GM18507 (cell line): ENCODE results near the gene MLST8.

ENCODE experiments used
- DNase-seq: peaks from one replicate; pipeline ENCODE4 v3.0.0; 2011; ENCODE audit warnings: low read depth; ENCODE audit not compliant: insufficient read length; ENCODE audit errors: extremely low spot score
- FAIRE-seq: peaks from 2 replicates; lab custom pipeline; 2011; peaks lifted over from hg19 to GRCh38; lab: Jason Lieb, UNC

MLST8 gene

GRCh38 chr16:2205967-2206313, 686 bp downstream of the MLST8 start:
- no peak for DNase-seq
- FAIRE-seq, result no peak

GRCh38 chr16:2206420-2206779, 1.1 kb downstream of the MLST8 start:
- FAIRE-seq (no peak), DNase-seq (no peak)

- FAIRE-seq, result no peak
- no peak for DNase-seq
Measured at GRCh38 chr16:2206780-2207433, 1.7 kb downstream of the MLST8 start.

DNA sequence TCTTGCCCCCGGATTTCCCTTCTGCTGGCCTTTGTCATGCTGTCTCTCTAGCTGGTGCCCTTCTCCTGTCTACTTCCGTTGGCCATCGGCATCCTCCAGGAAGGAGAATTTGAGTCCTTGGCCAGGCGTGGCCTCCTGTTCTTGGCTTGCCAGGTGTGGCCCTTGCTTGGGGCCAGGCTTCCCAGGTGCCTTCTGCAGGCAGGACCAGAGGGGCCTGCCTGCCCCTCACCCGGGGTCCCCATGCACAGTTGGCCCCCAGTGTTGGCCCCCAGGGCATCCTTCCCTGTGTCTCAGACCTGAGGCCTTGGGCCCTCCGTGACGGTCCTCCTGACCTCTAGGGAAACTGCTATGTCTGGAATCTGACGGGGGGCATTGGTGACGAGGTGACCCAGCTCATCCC, 2.6 kb downstream of the MLST8 start:
- no peak for FAIRE-seq
- no peak for DNase-seq

- DNase-seq (no peak), FAIRE-seq (no peak)
Measured at GRCh38 chr16:2208308-2208707, 3.1 kb downstream of the MLST8 start.

DNA sequence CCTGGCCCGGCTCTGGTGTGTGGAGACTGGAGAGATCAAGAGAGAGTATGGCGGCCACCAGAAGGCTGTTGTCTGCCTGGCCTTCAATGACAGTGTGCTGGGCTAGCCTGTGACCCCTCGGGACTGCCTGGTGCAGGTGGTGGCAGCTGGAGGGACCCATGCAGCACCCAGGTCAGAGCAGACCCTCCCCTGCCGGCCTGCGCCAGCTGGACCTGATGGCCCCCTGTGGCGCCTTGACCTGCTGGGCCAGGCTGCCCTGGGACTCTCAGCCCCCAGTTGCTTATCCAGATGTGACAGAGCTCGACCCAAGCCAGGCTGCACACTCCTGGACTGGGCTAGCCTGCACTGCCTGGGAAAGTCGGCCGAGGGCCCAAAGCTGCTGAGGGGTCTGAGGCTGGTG, 3.5 kb downstream of the MLST8 start:
- FAIRE-seq, result no peak
- DNase-seq, result no peak

DNA sequence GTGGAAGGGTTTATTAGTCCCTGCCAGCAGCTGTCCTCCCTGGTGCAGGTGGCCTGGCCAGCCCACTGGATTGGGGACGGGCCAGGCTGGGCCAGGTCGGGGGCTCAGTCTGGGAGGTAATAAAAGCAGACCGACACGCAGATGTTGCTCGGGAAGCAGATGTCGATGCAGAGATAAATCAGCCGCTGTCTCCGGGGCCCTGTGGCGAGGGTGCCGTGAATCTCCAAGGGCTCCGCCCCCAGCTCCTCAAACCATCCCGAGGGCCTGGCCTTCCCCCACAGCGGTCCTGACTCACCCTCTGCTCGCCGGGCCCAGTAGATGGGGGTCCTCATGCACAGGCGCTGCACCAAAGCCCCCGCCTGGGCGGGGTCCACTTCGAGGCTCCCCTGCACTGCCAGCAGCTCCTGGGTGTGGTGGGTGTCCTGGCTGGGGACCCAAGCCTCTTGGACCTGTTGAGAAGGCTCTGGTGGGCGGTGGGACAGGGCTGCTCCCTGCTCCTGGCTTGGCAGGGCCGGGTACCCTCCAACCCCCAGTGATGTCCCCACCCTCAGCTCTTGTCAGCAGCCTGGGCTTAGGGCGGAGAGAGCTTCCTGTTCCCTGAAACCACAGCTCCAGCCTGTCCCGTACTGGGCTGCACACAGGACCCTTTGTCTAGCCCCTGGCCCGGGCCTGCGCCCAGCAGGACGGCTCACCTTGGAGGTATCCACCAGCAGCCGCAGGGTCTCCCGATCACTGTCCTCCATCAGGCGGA, 4.2 kb downstream of the MLST8 start:
- DNase-seq, result no peak
- no peak for FAIRE-seq

DNA sequence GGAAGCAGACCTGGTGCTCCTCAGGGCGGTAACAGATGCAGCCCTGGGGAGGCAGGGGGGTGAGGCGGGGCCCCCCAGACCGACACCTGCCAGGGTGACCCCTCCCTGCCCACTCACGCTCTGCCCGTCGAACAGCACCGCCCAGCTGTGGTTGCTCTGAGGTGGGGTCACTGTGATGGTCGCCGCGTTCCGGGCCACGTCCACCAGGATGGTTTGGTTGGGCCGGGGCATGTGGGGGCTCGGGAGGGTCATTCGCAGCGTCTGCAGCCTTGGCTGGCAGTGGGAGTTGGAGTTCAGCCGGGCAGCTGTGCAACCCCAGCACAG, 4.7 kb downstream of the MLST8 start:
- FAIRE-seq, result no peak

GRCh38 chr16:2210386-2211365, 5.4 kb downstream of the MLST8 start, which contains the start of gene BRICD5:
Gene BRICD5, minus strand, starts transcription at chr16:2210863. Its CDS starts 30 bp downstream, at chr16:2210833.
- no peak for DNase-seq
- no peak for FAIRE-seq

More for the DNA sequence above, 4.7 kb downstream of the MLST8 start:
- no peak for DNase-seq

DNA sequence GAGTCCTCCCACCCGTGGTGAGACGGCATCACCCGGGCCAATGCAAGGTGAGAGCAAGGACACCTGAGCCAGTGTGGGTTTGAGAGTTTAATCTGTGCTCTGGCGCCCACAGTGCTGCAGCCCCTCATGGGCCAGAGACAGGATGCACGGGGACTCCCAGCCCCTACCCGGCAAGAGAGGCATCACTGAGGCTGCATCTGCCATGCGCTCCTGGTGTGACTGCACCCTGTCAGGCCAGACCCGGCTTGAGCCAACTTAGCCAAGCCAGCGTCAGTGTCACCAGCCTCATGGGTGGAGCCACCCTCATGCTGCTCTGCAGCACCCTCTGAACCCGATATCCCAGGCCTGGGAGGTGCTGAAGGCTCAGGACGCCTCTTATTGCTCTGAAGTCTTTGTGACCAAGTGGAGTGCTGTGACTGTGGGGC, 6.7 kb downstream of the MLST8 start:
- FAIRE-seq, result no peak
- DNase-seq, result no peak

DNA sequence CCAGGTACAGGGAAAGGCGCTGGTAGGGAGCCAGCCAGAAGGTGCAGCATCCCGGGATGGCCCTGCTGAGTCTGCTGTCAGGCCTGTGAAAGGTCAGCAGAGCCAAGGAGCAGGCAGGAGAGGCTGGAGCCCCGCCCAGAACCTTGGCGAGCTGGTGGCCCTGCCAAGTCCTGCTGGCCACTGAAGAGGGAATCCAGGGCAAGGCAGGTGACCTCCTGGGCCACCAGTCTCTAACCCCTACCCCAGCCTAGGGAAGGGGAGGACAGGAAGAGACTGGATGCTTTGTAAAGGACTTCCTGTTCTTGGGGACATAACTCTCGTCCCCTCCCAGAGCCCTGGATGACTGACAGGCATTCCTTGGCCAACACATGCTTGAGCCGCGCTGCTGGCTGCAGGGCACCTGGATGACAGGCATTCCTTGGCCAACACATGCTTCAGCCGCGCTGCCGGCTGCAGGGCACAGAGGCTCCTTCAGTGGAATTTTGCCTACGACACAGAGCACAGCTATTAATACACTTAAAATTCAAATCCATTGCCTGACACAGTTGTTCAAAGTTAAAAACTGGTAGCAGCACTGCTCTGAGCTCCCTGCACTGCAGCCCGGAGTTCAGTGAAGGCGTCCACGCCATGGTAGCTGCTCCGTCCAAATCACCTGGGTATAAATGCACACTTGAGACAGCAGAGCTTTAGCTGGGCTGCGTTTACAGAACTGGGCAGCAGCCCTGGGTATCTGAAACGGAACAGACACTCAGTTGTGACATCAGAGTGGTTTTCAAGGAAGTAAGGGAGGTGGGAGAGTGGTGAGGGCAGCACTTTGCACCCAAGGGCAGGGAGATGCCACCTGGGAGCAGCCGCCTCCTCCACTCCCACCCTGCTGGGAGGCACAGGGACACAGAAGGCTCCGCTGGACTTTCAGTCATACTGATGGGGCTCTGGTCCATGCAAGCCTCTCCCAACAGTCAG, 7.4 kb downstream of the MLST8 start:
- DNase-seq (no peak), FAIRE-seq (no peak)

GRCh38 chr16:2213817-2214718, 8.8 kb downstream of the MLST8 start:
- no peak for FAIRE-seq
- no peak for DNase-seq

- FAIRE-seq, result no peak
Measured at GRCh38 chr16:2214719-2214968, 9.4 kb downstream of the MLST8 start, which contains the start of gene PGP. Gene PGP, minus strand, starts transcription at chr16:2214840. Its CDS starts 63 bp downstream, at chr16:2214777.

GRCh38 chr16:2216330-2216729, 11.1 kb downstream of the MLST8 start:
- no peak for DNase-seq
- no peak for FAIRE-seq

More at GRCh38 chr16:2214719-2214968, 9.4 kb downstream of the MLST8 start, which contains the start of gene PGP:
- no peak for DNase-seq

GRCh38 chr16:2223221-2223941, 18.1 kb downstream of the MLST8 start, which contains the start of gene E4F1:
Gene E4F1, plus strand, starts transcription at chr16:2223591. Its CDS starts 23 bp downstream, at chr16:2223614.
- peak; percentile 99 for FAIRE-seq
- DNase-seq, result peak; percentile 100

- FAIRE-seq (no peak), DNase-seq (no peak)
Measured at GRCh38 chr16:2223942-2224486, 18.8 kb downstream of the MLST8 start.

GRCh38 chr16:2226245-2226793, 21.1 kb downstream of the MLST8 start:
- DNase-seq, result no peak
- no peak for FAIRE-seq
